ENCODE measurements around the gene DPM1.

The DPM1 gene

DNA sequence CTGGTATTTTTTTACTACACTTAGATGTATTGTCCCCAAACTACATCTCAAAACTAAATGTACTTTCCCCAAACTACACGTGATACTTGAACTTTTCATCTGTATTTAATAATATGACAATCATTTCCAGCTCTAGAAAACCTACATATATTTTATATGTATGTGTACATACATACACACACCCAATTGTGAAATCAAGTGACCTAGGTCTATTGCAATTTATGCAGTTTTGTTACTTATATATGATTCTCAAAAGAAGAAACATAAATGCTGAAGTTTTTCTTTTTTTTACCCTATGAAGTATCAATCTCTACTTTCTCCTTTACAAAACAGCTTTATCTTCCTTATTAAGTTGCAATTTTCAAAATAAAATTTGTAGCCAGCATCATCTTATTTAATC lies 31.8 kb downstream of the DPM1 start:
- DNase-seq (ENCODE audit: insufficient read length, low spot score) (no peak), FAIRE-seq (no peak)
- TF ChIP-seq POU2F2 (IDR thresholded peaks at IDR 0.05; ENCODE audit: low read depth, low read length) = no peak
- TF ChIP-seq SPI1 (IDR thresholded peaks at IDR 0.05; ENCODE audit: low read depth, low read length) = no peak
- TF ChIP-seq PAX5 (IDR thresholded peaks at IDR 0.05; ENCODE audit: insufficient read depth, low read length, severe bottlenecking) = no peak
- no peak for TF ChIP-seq TAF1 (IDR thresholded peaks at IDR 0.05; ENCODE audit: low read depth, low read length)
- TF ChIP-seq POLR2A (IDR thresholded peaks at IDR 0.05; ENCODE audit: low read depth, low read length) = no peak
- no peak for TF ChIP-seq POLR2AphosphoS5 (IDR thresholded peaks at IDR 0.05; ENCODE audit: low read depth, low read length)

DNA sequence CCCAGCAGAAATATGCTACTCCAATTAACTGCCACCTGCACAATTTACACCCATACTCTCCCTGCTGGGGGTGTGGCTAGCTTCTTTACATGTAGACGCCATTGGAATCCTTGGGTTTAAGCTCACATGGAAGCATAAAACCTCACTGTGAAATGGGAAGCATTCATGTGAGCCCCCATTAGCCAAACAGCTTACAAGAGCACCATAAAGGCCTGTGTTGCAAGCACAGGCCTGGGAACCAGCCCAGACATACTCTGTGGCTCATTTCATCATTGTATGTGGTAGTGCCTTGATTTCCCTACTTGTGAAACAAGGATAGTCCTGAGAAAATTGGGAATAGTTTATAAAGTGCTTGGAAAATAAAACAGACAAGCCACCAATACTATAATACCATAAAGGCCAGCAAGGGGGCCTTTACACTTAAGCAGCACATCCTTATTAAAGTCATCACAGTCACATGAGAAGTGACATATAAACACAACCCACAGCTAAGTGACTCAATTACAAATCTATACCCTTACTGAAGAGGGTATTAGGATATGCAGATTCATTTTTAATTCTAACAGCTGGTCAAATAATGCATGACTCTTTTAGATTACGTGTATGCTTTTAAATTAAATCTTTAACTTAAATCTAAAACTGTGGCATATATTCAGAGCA lies 33.9 kb downstream of the DPM1 start:
- no peak for FAIRE-seq
- no peak for DNase-seq (ENCODE audit: insufficient read length, low spot score)
- no peak for TF ChIP-seq SPI1 (IDR thresholded peaks at IDR 0.05; ENCODE audit: low read depth, low read length)
- no peak for TF ChIP-seq PAX5 (IDR thresholded peaks at IDR 0.05; ENCODE audit: insufficient read depth, low read length, severe bottlenecking)
- no peak for TF ChIP-seq POLR2AphosphoS5 (IDR thresholded peaks at IDR 0.05; ENCODE audit: low read depth, low read length)
- no peak for TF ChIP-seq POU2F2 (IDR thresholded peaks at IDR 0.05; ENCODE audit: low read depth, low read length)
- TF ChIP-seq POLR2A (IDR thresholded peaks at IDR 0.05; ENCODE audit: low read depth, low read length) = no peak
- TF ChIP-seq TAF1 (IDR thresholded peaks at IDR 0.05; ENCODE audit: low read depth, low read length) = no peak

DNA sequence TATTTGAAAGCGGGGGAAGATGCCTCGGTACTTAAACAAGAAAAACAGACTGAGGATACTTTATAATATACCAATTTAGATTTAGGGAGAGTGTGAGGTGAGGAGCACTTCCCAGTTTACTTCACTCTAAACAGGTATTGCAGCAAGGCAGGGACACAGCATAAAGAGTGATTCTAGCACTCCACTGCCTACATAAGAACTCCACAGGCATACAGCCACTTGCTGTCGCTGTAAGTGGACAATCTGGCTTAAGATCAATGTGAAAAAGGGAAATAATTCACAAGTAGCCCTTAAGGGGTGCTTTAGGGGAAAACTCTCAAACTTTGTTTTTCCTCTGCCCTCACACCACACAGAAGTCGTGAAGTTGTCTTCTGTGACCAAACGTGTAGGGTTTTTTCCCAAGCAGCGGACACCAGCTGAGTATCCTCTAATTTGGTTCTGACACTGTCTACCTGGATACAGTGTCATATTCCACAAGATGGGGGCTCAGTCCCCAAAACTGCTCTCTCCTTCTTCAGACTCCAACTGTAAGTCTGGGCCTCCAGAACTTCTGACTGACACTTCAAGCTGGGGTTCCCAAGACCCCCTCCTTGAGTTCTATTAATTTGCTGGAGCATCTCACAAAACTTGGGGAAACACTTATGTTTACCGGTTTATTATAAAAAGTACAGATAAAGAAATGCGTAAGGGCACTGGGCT lies 36.4 kb downstream of the DPM1 start:
- FAIRE-seq = no peak
- 0 out of 2 replicates have a peak, but pooled peaks have one; percentile 12 for TF ChIP-seq POLR2A (IDR thresholded peaks at IDR 0.05; ENCODE audit: low read depth, low read length)
- TF ChIP-seq TAF1 (IDR thresholded peaks at IDR 0.05; ENCODE audit: low read depth, low read length) = no peak
- no peak for DNase-seq (ENCODE audit: insufficient read length, low spot score)

DNA sequence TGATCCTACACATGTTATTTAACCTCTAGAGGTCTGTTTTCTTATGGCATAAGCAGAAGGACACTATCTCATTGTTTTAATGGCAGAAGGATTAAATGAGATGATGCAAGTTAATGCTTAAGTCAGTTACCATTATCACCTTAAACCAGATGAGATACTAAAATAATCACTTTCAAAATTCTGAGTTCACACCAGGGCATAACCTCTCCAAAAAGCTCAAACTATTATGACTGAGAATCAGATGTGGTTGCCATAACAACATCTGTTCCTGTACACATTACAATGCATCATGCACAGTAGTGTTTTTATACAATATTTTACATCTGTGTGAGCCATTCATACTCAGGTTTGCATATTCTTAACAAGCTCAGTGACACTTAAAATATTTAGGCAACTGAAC lies 37.3 kb downstream of the DPM1 start:
- FAIRE-seq (peak; percentile 43), DNase-seq (ENCODE audit: insufficient read length, low spot score) (no peak)
- TF ChIP-seq TAF1 (IDR thresholded peaks at IDR 0.05; ENCODE audit: low read depth, low read length) = no peak
- TF ChIP-seq POLR2AphosphoS5 (IDR thresholded peaks at IDR 0.05; ENCODE audit: low read depth, low read length) = peak; percentile 23; the same call in 1 of the 2 replicates
- TF ChIP-seq PAX5 (IDR thresholded peaks at IDR 0.05; ENCODE audit: insufficient read depth, low read length, severe bottlenecking) = no peak
- TF ChIP-seq POU2F2 (IDR thresholded peaks at IDR 0.05; ENCODE audit: low read depth, low read length) = no peak

DNA sequence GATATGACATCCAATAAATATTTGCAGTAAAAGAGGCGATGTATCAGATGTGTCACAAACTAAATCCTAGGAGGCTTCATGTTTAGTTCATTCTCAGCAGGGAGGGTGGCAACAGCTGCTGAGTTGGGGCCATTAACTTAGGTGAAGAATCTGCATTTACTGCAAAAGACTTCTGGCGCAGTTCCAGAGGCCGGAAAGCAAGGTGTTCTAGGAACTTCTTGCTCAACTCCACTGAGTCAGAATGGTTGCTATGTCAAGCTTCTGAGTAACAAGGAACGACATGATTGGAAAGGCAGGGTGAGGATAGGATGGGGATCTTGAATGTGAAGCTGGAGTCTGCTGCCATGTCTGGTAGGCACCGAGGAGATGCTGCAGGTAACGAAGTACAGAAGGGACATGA lies 38.8 kb downstream of the DPM1 start:
- TF ChIP-seq POU2F2 (IDR thresholded peaks at IDR 0.05; ENCODE audit: low read depth, low read length) (no peak), TAF1 (IDR thresholded peaks at IDR 0.05; ENCODE audit: low read depth, low read length) (no peak), POLR2A (IDR thresholded peaks at IDR 0.05; ENCODE audit: low read depth, low read length) (no peak), SPI1 (IDR thresholded peaks at IDR 0.05; ENCODE audit: low read depth, low read length) (no peak), PAX5 (IDR thresholded peaks at IDR 0.05; ENCODE audit: insufficient read depth, low read length, severe bottlenecking) (no peak)
- DNase-seq (ENCODE audit: insufficient read length, low spot score) = no peak
- FAIRE-seq = no peak

- no peak for TF ChIP-seq POLR2A (IDR thresholded peaks at IDR 0.05; ENCODE audit: low read depth, low read length)
- no peak for TF ChIP-seq POLR2AphosphoS5 (IDR thresholded peaks at IDR 0.05; ENCODE audit: low read depth, low read length)
- FAIRE-seq = no peak
Measured at GRCh38 chr20:50918403-50918802, 39.9 kb downstream of the DPM1 start.

DNA sequence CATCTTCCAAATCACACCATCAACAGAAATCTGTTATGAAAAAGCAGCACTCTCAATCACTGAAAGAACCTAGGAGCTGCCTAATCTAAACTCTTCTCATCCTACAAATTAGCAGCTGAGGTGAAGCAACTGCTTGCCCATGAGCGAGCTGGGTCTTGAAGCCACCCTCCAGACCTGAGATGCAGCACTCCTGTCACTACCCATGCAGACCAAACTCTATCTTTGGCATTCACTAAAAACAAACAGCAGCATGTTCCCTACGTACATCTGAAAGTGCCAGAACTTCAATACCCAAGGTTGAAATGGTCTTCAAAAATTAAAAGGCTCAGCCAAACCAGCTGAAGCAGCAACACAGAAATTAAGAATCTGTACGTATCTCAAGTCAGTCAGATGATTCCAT lies 41.4 kb downstream of the DPM1 start:
- FAIRE-seq = peak; percentile 45
- no peak for TF ChIP-seq TAF1 (IDR thresholded peaks at IDR 0.05; ENCODE audit: low read depth, low read length)
- TF ChIP-seq PAX5 (IDR thresholded peaks at IDR 0.05; ENCODE audit: insufficient read depth, low read length, severe bottlenecking) = no peak
- no peak for TF ChIP-seq POLR2AphosphoS5 (IDR thresholded peaks at IDR 0.05; ENCODE audit: low read depth, low read length)
- no peak for TF ChIP-seq POLR2A (IDR thresholded peaks at IDR 0.05; ENCODE audit: low read depth, low read length)
- TF ChIP-seq SPI1 (IDR thresholded peaks at IDR 0.05; ENCODE audit: low read depth, low read length) = no peak
- TF ChIP-seq POU2F2 (IDR thresholded peaks at IDR 0.05; ENCODE audit: low read depth, low read length) = no peak
- DNase-seq (ENCODE audit: insufficient read length, low spot score) = no peak

More at GRCh38 chr20:50918403-50918802, 39.9 kb downstream of the DPM1 start:
- DNase-seq (ENCODE audit: insufficient read length, low spot score) = no peak

DNA sequence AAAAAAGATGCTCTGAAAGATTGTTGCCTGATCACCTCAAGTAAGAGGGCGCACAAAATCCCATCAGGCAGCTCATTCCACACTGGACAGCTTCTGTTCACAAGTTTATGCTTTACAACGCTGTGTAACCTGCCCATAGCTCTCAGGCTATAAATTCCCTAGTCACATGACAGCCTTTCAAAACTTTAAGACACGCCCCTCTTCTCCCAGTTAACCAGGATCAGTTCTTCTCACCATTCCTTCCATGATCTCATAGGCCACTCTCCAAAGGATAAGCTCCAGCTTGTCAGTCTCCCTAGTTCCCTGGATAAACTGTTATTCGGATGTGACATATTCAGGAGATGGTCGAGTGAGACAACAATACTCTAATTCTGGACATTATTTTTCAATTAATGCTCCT lies 42.1 kb downstream of the DPM1 start:
- DNase-seq (ENCODE audit: insufficient read length, low spot score) (no peak), FAIRE-seq (no peak)
- TF ChIP-seq POU2F2 (IDR thresholded peaks at IDR 0.05; ENCODE audit: low read depth, low read length) = no peak
- TF ChIP-seq PAX5 (IDR thresholded peaks at IDR 0.05; ENCODE audit: insufficient read depth, low read length, severe bottlenecking) = no peak
- TF ChIP-seq POLR2A (IDR thresholded peaks at IDR 0.05; ENCODE audit: low read depth, low read length) = no peak
- no peak for TF ChIP-seq TAF1 (IDR thresholded peaks at IDR 0.05; ENCODE audit: low read depth, low read length)
- no peak for TF ChIP-seq SPI1 (IDR thresholded peaks at IDR 0.05; ENCODE audit: low read depth, low read length)
- 0 out of 2 replicates have a peak, but pooled peaks have one; percentile 21 for TF ChIP-seq POLR2AphosphoS5 (IDR thresholded peaks at IDR 0.05; ENCODE audit: low read depth, low read length)

DNA sequence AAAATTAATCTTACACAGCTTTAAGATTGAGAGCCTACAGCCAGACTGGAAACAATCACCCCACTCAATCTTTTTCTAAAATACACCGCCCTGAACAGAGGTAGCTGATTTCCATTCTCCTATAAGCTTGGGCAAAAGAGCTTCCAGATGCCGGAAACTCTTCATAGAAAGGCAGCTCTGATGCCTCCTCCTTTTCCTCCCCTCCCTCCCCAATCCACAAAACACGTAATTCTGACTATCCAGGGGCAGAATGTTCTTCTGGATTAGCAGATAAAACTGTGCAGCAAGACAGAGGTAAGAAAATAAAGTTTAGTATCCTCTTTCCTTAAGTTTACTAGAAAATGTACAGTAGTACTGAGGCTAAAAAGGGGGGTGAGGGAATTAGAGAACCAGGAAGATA lies 42.9 kb downstream of the DPM1 start:
- no peak for TF ChIP-seq POLR2AphosphoS5 (IDR thresholded peaks at IDR 0.05; ENCODE audit: low read depth, low read length)
- no peak for TF ChIP-seq PAX5 (IDR thresholded peaks at IDR 0.05; ENCODE audit: insufficient read depth, low read length, severe bottlenecking)
- TF ChIP-seq SPI1 (IDR thresholded peaks at IDR 0.05; ENCODE audit: low read depth, low read length) = no peak
- TF ChIP-seq POU2F2 (IDR thresholded peaks at IDR 0.05; ENCODE audit: low read depth, low read length) = no peak
- no peak for TF ChIP-seq POLR2A (IDR thresholded peaks at IDR 0.05; ENCODE audit: low read depth, low read length)
- TF ChIP-seq TAF1 (IDR thresholded peaks at IDR 0.05; ENCODE audit: low read depth, low read length) = no peak
- DNase-seq (ENCODE audit: insufficient read length, low spot score) = no peak
- no peak for FAIRE-seq
